KMS-11 (cell line): ENCODE results near the gene GNB1L.

ENCODE experiments used
- H2AFZ ChIP-seq: fragments of 200-600 bp; sonication (generic); 2 replicates; pipeline ENCODE4 v1.6.1; 2016; ENCODE audit warnings: antibody characterized with exemption, mixed run types, low read depth
- H3K27ac ChIP-seq: fragments of 200-600 bp; sonication (generic); 2 replicates; pipeline ENCODE4 v1.6.1; 2016; ENCODE audit warnings: mild to moderate bottlenecking, mixed run types
- H3K27me3 ChIP-seq: fragments of 200-600 bp; sonication (generic); 2 replicates; pipeline ENCODE4 v1.6.1; 2017; ENCODE audit warnings: mild to moderate bottlenecking, low read depth, mixed run types, moderate library complexity; ENCODE audit not compliant: insufficient read depth
- H3K36me3 ChIP-seq: fragments of 200-600 bp; sonication (generic); 2 replicates; pipeline ENCODE4 v1.6.1; 2017; ENCODE audit warnings: mild to moderate bottlenecking, mixed run types; ENCODE audit not compliant: insufficient read depth
- H3K4me1 ChIP-seq: fragments of 200-600 bp; sonication (generic); 2 replicates; pipeline ENCODE4 v1.6.1; 2016; ENCODE audit warnings: mild to moderate bottlenecking, low read depth, mixed run types; ENCODE audit not compliant: poor library complexity, severe bottlenecking
- H3K4me2 ChIP-seq: fragments of 200-600 bp; sonication (generic); 2 replicates; pipeline ENCODE4 v1.7.0; 2016; ENCODE audit warnings: mild to moderate bottlenecking, mixed run types
- H3K4me3 ChIP-seq: fragments of 200-600 bp; sonication (generic); IDR thresholded peaks from 2 replicates; pipeline ENCODE4 v1.6.1; 2017; ENCODE audit warnings: low read depth, low read length, mixed read lengths; ENCODE audit not compliant: insufficient read depth
- H3K79me2 ChIP-seq: fragments of 200-600 bp; sonication (generic); 2 replicates; pipeline ENCODE4 v1.6.1; 2016; ENCODE audit warnings: low read depth, mixed run types; ENCODE audit not compliant: insufficient read depth
- H3K9ac ChIP-seq: fragments of 200-600 bp; sonication (generic); 2 replicates; pipeline ENCODE4 v1.6.1; 2016; ENCODE audit warnings: mild to moderate bottlenecking, mixed run types
- H4K20me1 ChIP-seq: fragments of 200-600 bp; sonication (generic); 2 replicates; pipeline ENCODE4 v1.6.1; 2016; ENCODE audit warnings: mild to moderate bottlenecking, mixed run types; ENCODE audit not compliant: insufficient read depth
- CTCF ChIP-seq: fragments of 200-600 bp; sonication (generic); conservative IDR thresholded peaks from 2 replicates; pipeline ENCODE4 v1.6.1; 2017; ENCODE audit warnings: low read depth, mild to moderate bottlenecking, antibody characterized with exemption, low read length, moderate library complexity, mixed read lengths

The GNB1L gene

DNA sequence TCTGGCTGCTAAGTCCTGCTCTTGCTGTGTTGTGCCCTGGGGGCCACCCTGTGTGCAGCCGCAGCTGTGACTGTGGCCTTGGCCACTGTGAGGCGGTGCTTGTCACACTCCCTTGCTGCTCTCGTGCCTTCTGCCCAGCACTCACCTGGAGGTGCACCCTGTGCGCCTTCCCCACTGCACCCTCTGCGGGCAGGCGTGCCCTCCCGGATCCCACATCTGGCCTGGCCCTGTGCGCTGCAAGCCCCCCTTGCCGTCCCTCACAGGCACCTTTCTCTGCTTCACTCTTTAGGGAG is 66.9 kb downstream of the GNB1L start:
- Histone ChIP-seq H4K20me1 (no peaks in the 10 kb centered on the region), H3K79me2 (no peaks in the 10 kb centered on the region), H3K36me3 (no peaks in the 10 kb centered on the region), H3K9ac (no peak overlapping the region), H3K4me1 (no peaks in the 10 kb centered on the region), H3K4me2 (no peak overlapping the region), H3K4me3 (no peak overlapping the region), H3K27me3 (no peaks in the 10 kb centered on the region), H2AFZ (no peak overlapping the region), H3K27ac (no peak overlapping the region)
- no peak for TF ChIP-seq CTCF

DNA sequence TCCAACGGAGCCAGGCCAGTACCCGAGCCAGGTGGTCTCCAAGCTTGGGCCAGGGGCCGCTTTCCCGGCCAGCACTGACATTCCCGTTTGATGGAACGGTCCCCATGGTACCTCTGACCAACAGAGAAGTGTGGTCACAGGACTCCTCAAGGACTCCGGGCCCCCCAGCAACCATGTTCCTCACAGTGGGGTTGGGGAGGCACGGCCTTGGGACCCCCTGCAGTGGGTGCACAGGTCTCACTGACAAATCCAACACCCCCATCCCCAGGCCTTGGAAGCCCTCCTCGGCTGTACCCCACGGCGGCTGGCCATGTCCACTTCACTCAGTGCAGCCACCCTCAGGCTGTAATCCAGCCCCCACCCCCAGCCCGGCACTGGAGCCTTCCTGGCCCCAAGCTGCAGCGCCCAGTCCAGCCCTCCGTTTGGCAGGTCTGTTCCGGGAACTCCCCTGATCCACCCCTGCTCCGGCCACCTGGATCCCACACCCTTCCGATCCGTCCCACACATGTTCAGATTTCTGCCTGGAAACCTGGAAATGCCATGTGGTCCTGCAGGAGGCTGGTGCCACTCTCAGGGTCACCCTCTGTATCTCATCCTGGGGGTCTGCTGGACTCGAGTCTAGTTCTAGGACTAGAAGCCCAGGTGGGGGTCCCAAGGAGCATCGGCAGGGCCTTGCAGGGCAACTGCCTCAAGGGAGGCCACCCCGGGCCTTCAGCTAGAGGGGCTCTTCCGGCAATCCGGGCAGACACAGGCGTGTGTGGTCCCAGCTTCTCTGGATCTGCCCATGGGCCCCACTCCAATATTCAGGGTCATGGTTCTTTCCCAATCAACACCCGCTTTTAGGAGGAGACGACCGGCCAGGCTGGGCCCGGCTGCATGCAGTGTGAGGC is 67.5 kb downstream of the GNB1L start:
- H3K27me3 ChIP-seq, result no peaks in the 10 kb centered on the region
- H3K36me3 ChIP-seq, result no peaks in the 10 kb centered on the region

DNA sequence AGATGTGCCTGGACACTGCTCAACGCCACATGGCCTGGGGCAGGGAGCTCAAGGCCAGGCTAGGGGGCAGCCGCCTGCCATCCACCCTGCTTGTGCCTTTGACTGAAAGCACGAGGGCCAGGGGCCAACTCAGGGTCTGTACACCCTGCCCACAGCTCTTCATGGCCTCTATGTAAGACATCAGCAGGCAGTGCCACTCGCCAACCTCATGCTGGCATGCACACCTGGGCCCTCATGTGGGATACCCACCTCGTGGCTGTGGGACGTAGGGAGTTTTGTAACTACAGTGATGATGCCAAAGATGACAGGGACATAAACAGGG is 68.4 kb downstream of the GNB1L start:
- Histone ChIP-seq H3K9ac (no peak overlapping the region), H3K79me2 (no peaks in the 10 kb centered on the region), H4K20me1 (no peaks in the 10 kb centered on the region), H3K27me3 (no peaks in the 10 kb centered on the region), H3K4me2 (no peak overlapping the region), H3K4me3 (no peak overlapping the region), H2AFZ (no peak overlapping the region), H3K4me1 (no peaks in the 10 kb centered on the region), H3K27ac (no peak overlapping the region), H3K36me3 (no peaks in the 10 kb centered on the region)
- TF ChIP-seq CTCF, result no peak

More for the DNA sequence above, 67.5 kb downstream of the GNB1L start:
- H3K9ac ChIP-seq, result no peak overlapping the region
- no peak for TF ChIP-seq CTCF
- no peaks in the 10 kb centered on the region for H3K4me1 ChIP-seq
- H4K20me1 ChIP-seq, result no peaks in the 10 kb centered on the region
- no peaks in the 10 kb centered on the region for H3K79me2 ChIP-seq
- H2AFZ ChIP-seq, result no peak overlapping the region
- H3K4me2 ChIP-seq, result no peak overlapping the region
- H3K27ac ChIP-seq, result no peak overlapping the region
- H3K4me3 ChIP-seq, result no peak overlapping the region

GRCh38 chr22:19785461-19786263 is 69.0 kb downstream of the GNB1L start:
- TF ChIP-seq CTCF, result no peak
- H3K27me3 ChIP-seq, result no peaks in the 10 kb centered on the region
- no peaks in the 10 kb centered on the region for H3K36me3 ChIP-seq
- H3K9ac ChIP-seq, result no peak overlapping the region
- H4K20me1 ChIP-seq, result no peaks in the 10 kb centered on the region
- H3K4me3 ChIP-seq, result no peak overlapping the region
- H2AFZ ChIP-seq, result no peak overlapping the region
- no peaks in the 10 kb centered on the region for H3K79me2 ChIP-seq
- no peaks in the 10 kb centered on the region for H3K4me1 ChIP-seq
- H3K27ac ChIP-seq, result no peak overlapping the region
- H3K4me2 ChIP-seq, result no peak overlapping the region
